IMR-90 (cell line): ENCODE measurements around the gene MUC5AC. TPM values are rescaled to one million over a fixed set of nuclear protein-coding genes. Genes with fewer than 3 reads are reported as not detected.

ENCODE experiments used
- ATAC-seq: fragments of 200-7000 bp; cut with Tn5 transposase; 2 replicates; pipeline ENCODE4 v1.9.1; 2020; ENCODE audit warnings: low read depth, mild to moderate bottlenecking, moderate library complexity
- BruUV-seq: library from RNA; stranded (reverse); fragments of 400-500 nt; replicated peaks from 2 replicates; lab custom pipeline; 2021; lab: Mats Ljungman, UMichigan
- CTCF ChIA-PET: fragments of 300-600 bp; formaldehyde crosslinking; extraction: SDS; loops from one replicate; lab custom pipeline; 2021; ENCODE audit warnings: antibody characterized with exemption; lab: Yijun Ruan, JAX
- POLR2A ChIA-PET: fragments of 300-600 bp; sonication (Branson Sonifier 250); formaldehyde crosslinking; loops from one replicate; lab custom pipeline; 2022; ENCODE audit warnings: antibody characterized with exemption; ENCODE audit not compliant: unreplicated experiment; lab: Charles Lee
- DNase-seq: peaks from one replicate; pipeline ENCODE4 v3.0.0; 2013
- H2AFZ ChIP-seq: replicated peaks from 2 replicates; pipeline ENCODE3; 2013; ENCODE audit warnings: low read length, mild to moderate bottlenecking; ENCODE audit not compliant: poor library complexity
- H2AK5ac ChIP-seq: 2 replicates; pipeline ENCODE4 v1.6.1; 2013; ENCODE audit warnings: low read depth, low read length, inconsistent platforms
- H2AK9ac ChIP-seq: replicated peaks from 2 replicates; pipeline ENCODE3; 2013; ENCODE audit warnings: mild to moderate bottlenecking, low read depth, low read length, moderate library complexity; ENCODE audit not compliant: poor library complexity
- H2BK120ac ChIP-seq: 2 replicates; pipeline ENCODE4 v1.6.1; 2013; ENCODE audit warnings: low read depth, low read length, inconsistent platforms
- H2BK15ac ChIP-seq: 3 replicates; pipeline ENCODE4 v1.6.1; 2013; ENCODE audit warnings: low read depth, low read length, inconsistent platforms
- H2BK20ac ChIP-seq: 2 replicates; pipeline ENCODE4 v1.6.1; 2013; ENCODE audit warnings: low read depth, mild to moderate bottlenecking, inconsistent platforms, low read length, moderate library complexity
- H2BK5ac ChIP-seq: 2 replicates; pipeline ENCODE4 v1.6.1; 2013; ENCODE audit warnings: mild to moderate bottlenecking, low read depth, low read length, inconsistent platforms; ENCODE audit not compliant: poor library complexity, severe bottlenecking
- H3K14ac ChIP-seq: replicated peaks from 2 replicates; pipeline ENCODE4 v1.6.1; 2013; ENCODE audit warnings: low read depth, low read length, inconsistent platforms
- H3K18ac ChIP-seq: 2 replicates; pipeline ENCODE4 v1.6.1; 2013; ENCODE audit warnings: low read depth, low read length, control low read depth
- H3K23ac ChIP-seq: 2 replicates; pipeline ENCODE4 v1.6.1; 2013; ENCODE audit warnings: low read depth, low read length, inconsistent platforms
- H3K27ac ChIP-seq: 2 replicates; pipeline ENCODE4 v1.5.1; 2013; ENCODE audit warnings: mild to moderate bottlenecking, control low read depth, low read length; ENCODE audit not compliant: insufficient read depth
- H3K27me3 ChIP-seq: 2 replicates; pipeline ENCODE4 v1.6.1; 2013; ENCODE audit warnings: low read length; ENCODE audit not compliant: control insufficient read depth, insufficient read depth
- H3K36me3 ChIP-seq: 2 replicates; pipeline ENCODE4 v1.6.1; 2013; ENCODE audit warnings: low read length, mixed read lengths; ENCODE audit not compliant: control insufficient read depth, insufficient read depth
- H3K4ac ChIP-seq: 2 replicates; pipeline ENCODE4 v1.6.1; 2013; ENCODE audit warnings: low read depth, low read length, inconsistent platforms
- H3K4me1 ChIP-seq: 2 replicates; pipeline ENCODE4 v1.6.1; 2013; ENCODE audit warnings: low read length, mixed read lengths; ENCODE audit not compliant: control insufficient read depth, insufficient read depth
- H3K4me2 ChIP-seq: 2 replicates; pipeline ENCODE4 v1.6.1; 2013; ENCODE audit warnings: low read depth, mild to moderate bottlenecking, control low read depth, low read length, moderate library complexity
- H3K4me3 ChIP-seq: 2 replicates; pipeline ENCODE4 v1.5.1; 2013; ENCODE audit warnings: low read depth, mild to moderate bottlenecking, control low read depth, low read length, moderate library complexity; ENCODE audit not compliant: insufficient read depth
- H3K56ac ChIP-seq: 2 replicates; pipeline ENCODE4 v1.6.1; 2013; ENCODE audit warnings: low read length, inconsistent platforms; ENCODE audit not compliant: insufficient read depth; ENCODE audit errors: extremely low read depth
- H3K79me1 ChIP-seq, 2 experiments: 2 replicates each; pipeline ENCODE4 v1.6.1; 2013; ENCODE audit warnings: low read length in 2 of 2, inconsistent platforms in 1 of 2, low read depth in 1 of 2
- H3K9ac ChIP-seq: 2 replicates; pipeline ENCODE4 v1.6.1; 2013; ENCODE audit warnings: low read depth, low read length, control low read depth
- H3K9me1 ChIP-seq: 2 replicates; pipeline ENCODE4 v1.6.1; 2013; ENCODE audit warnings: low read length, inconsistent platforms; ENCODE audit not compliant: insufficient read depth
- H3K9me3 ChIP-seq: 2 replicates; pipeline ENCODE4 v1.6.1; 2013; ENCODE audit warnings: low read length; ENCODE audit not compliant: control insufficient read depth, insufficient read depth
- H4K20me1 ChIP-seq: 2 replicates; pipeline ENCODE4 v1.6.1; 2013; ENCODE audit warnings: low read length, inconsistent platforms; ENCODE audit not compliant: insufficient read depth
- H4K5ac ChIP-seq: 2 replicates; pipeline ENCODE4 v1.6.1; 2013; ENCODE audit warnings: mild to moderate bottlenecking, low read depth, low read length, control low read depth
- H4K8ac ChIP-seq, 2 experiments: 2 replicates each; pipeline ENCODE4 v1.6.1; 2013; ENCODE audit warnings: low read depth in 2 of 2, low read length in 2 of 2, control low read depth in 1 of 2, inconsistent platforms in 1 of 2
- H4K91ac ChIP-seq: 2 replicates; pipeline ENCODE4 v1.6.1; 2013; ENCODE audit warnings: low read depth, low read length, inconsistent platforms; ENCODE audit not compliant: insufficient read depth
- CEBPB ChIP-seq: IDR thresholded peaks from 2 replicates; pipeline ENCODE4 v1.6.1; 2012; ENCODE audit warnings: low read depth, low read length, improper control_type of control experiment
- CHD1 ChIP-seq: IDR thresholded peaks from 2 replicates; pipeline ENCODE4 v1.6.1; 2012; ENCODE audit warnings: low read depth, low read length, improper control_type of control experiment
- FOS ChIP-seq: fragments of 150-350 bp; IDR thresholded peaks from 2 replicates; pipeline ENCODE4 v1.6.1; 2016; ENCODE audit warnings: low read depth, low read length
- MAFK ChIP-seq: IDR thresholded peaks from 2 replicates; pipeline ENCODE4 v1.6.1; 2012; ENCODE audit warnings: low read depth, low read length, improper control_type of control experiment
- MAZ ChIP-seq: IDR thresholded peaks from 2 replicates; pipeline ENCODE4 v1.6.1; 2012; ENCODE audit warnings: low read depth, mild to moderate bottlenecking, low read length, improper control_type of control experiment, moderate library complexity, borderline replicate concordance
- MXI1 ChIP-seq: IDR thresholded peaks from 2 replicates; pipeline ENCODE4 v1.6.1; 2012; ENCODE audit warnings: low read depth, mild to moderate bottlenecking, low read length, moderate library complexity, borderline replicate concordance
- POLR2A ChIP-seq: IDR thresholded peaks from 2 replicates; pipeline ENCODE4 v1.6.1; 2012; ENCODE audit warnings: mild to moderate bottlenecking, low read depth, low read length
- RAD21 ChIP-seq: IDR thresholded peaks from 2 replicates; pipeline ENCODE4 v1.6.1; 2012; ENCODE audit warnings: low read length, improper control_type of control experiment
- RCOR1 ChIP-seq: IDR thresholded peaks from 2 replicates; pipeline ENCODE4 v1.6.1; 2012; ENCODE audit warnings: mild to moderate bottlenecking, low read length, improper control_type of control experiment; ENCODE audit not compliant: insufficient replicate concordance
- RFX5 ChIP-seq: IDR thresholded peaks from 2 replicates; pipeline ENCODE4 v1.8.0; 2012; ENCODE audit warnings: low read depth, mild to moderate bottlenecking, low read length, moderate library complexity
- SMC3 ChIP-seq: fragments of 150-350 bp; IDR thresholded peaks from 2 replicates; pipeline ENCODE4 v1.6.1; 2016; ENCODE audit warnings: low read depth, mild to moderate bottlenecking, antibody characterized with exemption, low read length, moderate library complexity
- WGBS, 2 experiments: methylation state at CpG; one replicate each; pipeline versions ENCODE4 v1.1.5 to v1.1.7; 2013; ENCODE audit warnings: missing lambda C conversion rate in 2 of 2; ENCODE audit not compliant: insufficient read length in 1 of 2; ENCODE audit errors: extremely low coverage in 2 of 2; 5-methylcytosine and 5-hydroxymethylcytosine counted together
- dilution Hi-C: fragments of 300-500 bp; cut with HindIII; formaldehyde crosslinking; loops from one replicate; pipeline ENCODE4 v1.14.3; 2018; ENCODE audit warnings: low sequenced_read_pairs; ENCODE audit not compliant: unreplicated experiment
- in situ Hi-C: fragments of 300-500 bp; cut with MboI; formaldehyde crosslinking; loops from 3 replicates; pipeline ENCODE4 v1.14.3; 2019; ENCODE audit warnings: low sequenced_read_pairs, inconsistent platforms, mixed read lengths
- intact Hi-C: fragments of 100-400 bp; cut with micrococcal nuclease; formaldehyde crosslinking; loops from 2 replicates; pipeline ENCODE4 v1.10.0; 2022
- polyA plus RNA-seq, 3 experiments: library from polyadenylated mRNA; depleted of rRNA; stranded (reverse); fragments of >200 nt; gene quantifications; 2 replicates each; pipeline ENCODE4 v1.2.3, GENCODE V29; 2012; ENCODE audit warnings: low replicate concordance in 1 of 3
- total RNA-seq: library from RNA; depleted of rRNA; stranded (reverse); fragments of >200 nt; gene quantifications from 2 replicates; pipeline ENCODE4 v1.2.3, GENCODE V29; 2012
- TF ChIP-seq, protein P1 (sequence below): fragments of 150-350 bp; IDR thresholded peaks from 2 replicates; pipeline ENCODE4 v1.6.1; 2017; ENCODE audit warnings: mild to moderate bottlenecking, antibody characterized with exemption, low read length, low read depth
- TF ChIP-seq, protein P2 (sequence below): fragments of 150-350 bp; IDR thresholded peaks from 2 replicates; pipeline ENCODE4 v1.6.1; 2016; ENCODE audit warnings: low read depth, mild to moderate bottlenecking, low read length, moderate library complexity, borderline replicate concordance

MUC5AC gene
- total and polyA plus RNA-seq, 2 of the 4 experiments (the other 2 are of a cell fraction), result 0.02 TPM; not detected in 1

DNA sequence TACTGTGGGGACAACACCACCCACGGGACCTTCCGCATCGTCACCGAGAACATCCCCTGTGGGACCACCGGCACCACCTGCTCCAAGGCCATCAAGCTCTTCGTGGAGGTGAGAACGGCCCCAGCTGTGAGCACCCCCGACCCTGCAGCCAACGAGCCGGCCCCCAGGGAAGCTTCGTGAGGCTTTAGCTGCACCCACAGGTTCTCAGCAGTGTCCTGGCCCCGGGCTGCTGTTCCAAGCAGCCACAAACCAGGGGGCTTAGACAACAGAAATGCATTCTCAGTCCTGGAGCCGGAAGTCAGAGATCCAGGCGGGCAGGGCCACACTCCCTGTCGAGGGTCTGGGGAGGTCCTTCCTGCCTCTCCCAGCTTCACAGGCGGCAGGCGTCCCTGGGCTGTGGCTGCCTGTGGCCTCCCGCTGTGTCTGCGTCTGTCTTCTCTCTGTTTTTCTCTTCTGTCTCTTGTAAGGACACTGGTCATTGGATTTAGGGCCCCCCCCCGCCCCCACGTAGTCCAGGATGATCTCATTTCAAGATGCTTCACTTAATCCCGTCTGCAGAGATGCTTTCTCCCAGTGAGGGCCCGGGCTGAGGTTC lies 77.7 kb downstream of the MUC5AC start:
- no peak overlapping the region for H2BK20ac ChIP-seq
- no peak for ATAC-seq
- dilution Hi-C loops, result no loop called here

More for the DNA sequence above, 77.7 kb downstream of the MUC5AC start:
- peaks cover 4% of the 10 kb centered on the region; the same call in 1 of the 2 replicates for H3K9me3 ChIP-seq
- H3K23ac ChIP-seq, result no peak overlapping the region
- H2BK5ac ChIP-seq, result no peak overlapping the region
- no peaks in the 10 kb centered on the region for H3K9me1 ChIP-seq
- no peak overlapping the region for H3K56ac ChIP-seq
- no peak overlapping the region for H4K8ac ChIP-seq
- H3K27me3 ChIP-seq, result no peaks in the 10 kb centered on the region; the same call in 1 of the 2 replicates
- no TSS peak for BruUV-seq
- WGBS, 2 experiments, result 71% methylated on average over 9 of the region's 23 CpGs; no CpG with 5 or more reads in 1 of the 2 experiments
- H3K14ac ChIP-seq, result no peak overlapping the region
- H3K4me1 ChIP-seq, result no peaks in the 10 kb centered on the region
- TF ChIP-seq, protein P1, sequence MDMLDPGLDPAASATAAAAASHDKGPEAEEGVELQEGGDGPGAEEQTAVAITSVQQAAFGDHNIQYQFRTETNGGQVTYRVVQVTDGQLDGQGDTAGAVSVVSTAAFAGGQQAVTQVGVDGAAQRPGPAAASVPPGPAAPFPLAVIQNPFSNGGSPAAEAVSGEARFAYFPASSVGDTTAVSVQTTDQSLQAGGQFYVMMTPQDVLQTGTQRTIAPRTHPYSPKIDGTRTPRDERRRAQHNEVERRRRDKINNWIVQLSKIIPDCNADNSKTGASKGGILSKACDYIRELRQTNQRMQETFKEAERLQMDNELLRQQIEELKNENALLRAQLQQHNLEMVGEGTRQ, result no peak
- TF ChIP-seq MAFK (no peak), SMC3 (no peak), RCOR1 (no peak), CEBPB (no peak), CHD1 (no peak), MAZ (no peak), MXI1 (no peak), RAD21 (no peak), RFX5 (no peak), POLR2A (no peak), FOS (no peak)
- TF ChIP-seq, protein P2, sequence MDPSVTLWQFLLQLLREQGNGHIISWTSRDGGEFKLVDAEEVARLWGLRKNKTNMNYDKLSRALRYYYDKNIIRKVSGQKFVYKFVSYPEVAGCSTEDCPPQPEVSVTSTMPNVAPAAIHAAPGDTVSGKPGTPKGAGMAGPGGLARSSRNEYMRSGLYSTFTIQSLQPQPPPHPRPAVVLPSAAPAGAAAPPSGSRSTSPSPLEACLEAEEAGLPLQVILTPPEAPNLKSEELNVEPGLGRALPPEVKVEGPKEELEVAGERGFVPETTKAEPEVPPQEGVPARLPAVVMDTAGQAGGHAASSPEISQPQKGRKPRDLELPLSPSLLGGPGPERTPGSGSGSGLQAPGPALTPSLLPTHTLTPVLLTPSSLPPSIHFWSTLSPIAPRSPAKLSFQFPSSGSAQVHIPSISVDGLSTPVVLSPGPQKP, result no peak
- no peak overlapping the region for H4K5ac ChIP-seq
- DNase-seq, result no peak
- no peak overlapping the region for H2AFZ ChIP-seq
- ChIA-PET CTCF (no interaction called here), POLR2A (no interaction called here)
- intact Hi-C loops (no loop called here), in situ Hi-C loops (no loop called here)
- no peaks in the 10 kb centered on the region for H3K36me3 ChIP-seq
- H3K27ac ChIP-seq, result no peak overlapping the region
- no peak overlapping the region for H3K4me2 ChIP-seq
- H2AK5ac ChIP-seq, result no peak overlapping the region
- H3K9ac ChIP-seq, result no peak overlapping the region
- H3K79me1 ChIP-seq, result no peaks in the 10 kb centered on the region
- H4K91ac ChIP-seq, result no peak overlapping the region
- no peak overlapping the region for H2AK9ac ChIP-seq
- no peak overlapping the region for H3K4me3 ChIP-seq
- no peak overlapping the region for H2BK15ac ChIP-seq
- H3K18ac ChIP-seq, result no peak overlapping the region
- no peak overlapping the region for H2BK120ac ChIP-seq
- no peaks in the 10 kb centered on the region; the same call in 1 of the 2 replicates for H4K20me1 ChIP-seq
- H3K4ac ChIP-seq, result no peak overlapping the region
